ENCODE data around the gene PLEKHA3.

DNA sequence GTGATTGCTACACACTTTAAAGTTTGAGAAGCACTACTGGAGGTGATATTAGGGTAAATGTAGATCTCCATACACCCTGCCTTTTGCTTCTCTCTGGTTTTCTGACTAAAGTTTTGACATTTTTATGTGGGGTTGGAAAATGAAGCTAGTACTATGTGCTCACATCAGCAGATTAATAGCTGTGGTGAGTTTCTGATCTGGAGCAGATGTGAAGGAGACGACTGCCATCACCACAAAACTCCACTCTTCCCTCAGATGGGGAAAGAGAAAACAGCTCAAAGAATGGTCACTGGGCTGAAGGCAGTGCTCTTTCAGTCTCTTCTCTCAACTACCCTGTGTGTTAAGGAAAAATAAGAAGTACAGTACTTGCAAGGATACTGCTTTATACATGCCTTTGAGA is 37.2 kb downstream of the PLEKHA3 start:
- TF ChIP-seq, protein P1, sequence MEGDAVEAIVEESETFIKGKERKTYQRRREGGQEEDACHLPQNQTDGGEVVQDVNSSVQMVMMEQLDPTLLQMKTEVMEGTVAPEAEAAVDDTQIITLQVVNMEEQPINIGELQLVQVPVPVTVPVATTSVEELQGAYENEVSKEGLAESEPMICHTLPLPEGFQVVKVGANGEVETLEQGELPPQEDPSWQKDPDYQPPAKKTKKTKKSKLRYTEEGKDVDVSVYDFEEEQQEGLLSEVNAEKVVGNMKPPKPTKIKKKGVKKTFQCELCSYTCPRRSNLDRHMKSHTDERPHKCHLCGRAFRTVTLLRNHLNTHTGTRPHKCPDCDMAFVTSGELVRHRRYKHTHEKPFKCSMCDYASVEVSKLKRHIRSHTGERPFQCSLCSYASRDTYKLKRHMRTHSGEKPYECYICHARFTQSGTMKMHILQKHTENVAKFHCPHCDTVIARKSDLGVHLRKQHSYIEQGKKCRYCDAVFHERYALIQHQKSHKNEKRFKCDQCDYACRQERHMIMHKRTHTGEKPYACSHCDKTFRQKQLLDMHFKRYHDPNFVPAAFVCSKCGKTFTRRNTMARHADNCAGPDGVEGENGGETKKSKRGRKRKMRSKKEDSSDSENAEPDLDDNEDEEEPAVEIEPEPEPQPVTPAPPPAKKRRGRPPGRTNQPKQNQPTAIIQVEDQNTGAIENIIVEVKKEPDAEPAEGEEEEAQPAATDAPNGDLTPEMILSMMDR (IDR thresholded peaks at IDR 0.05; ENCODE audit: insufficient read depth, low read length, poor library complexity, severe bottlenecking): no peak
- TF ChIP-seq EZH2phosphoT487 (conservative IDR thresholded peaks at IDR 0.05; ENCODE audit: low read length): no peak

Measured in SU-DHL-6 (cell line).